H9 (cell line): ENCODE results near the gene NEK6. TPM values are rescaled to one million over a fixed set of nuclear protein-coding genes. Genes with fewer than 3 reads are reported as not detected.

Source experiments
- DNase-seq: peaks from one replicate; pipeline ENCODE4 v3.0.0-alpha.2; 2017
- H2AFZ ChIP-seq: one replicate; pipeline ENCODE4 v1.6.1; 2013; ENCODE audit warnings: mild to moderate bottlenecking, low read length, control low read depth, moderate library complexity
- H2AK5ac ChIP-seq: 2 replicates; pipeline ENCODE4 v1.6.1; 2013; ENCODE audit warnings: low read length, control low read depth, mixed read lengths; ENCODE audit not compliant: insufficient read length
- H2BK120ac ChIP-seq: one replicate; pipeline ENCODE4 v1.6.1; 2013; ENCODE audit warnings: low read depth, mild to moderate bottlenecking, low read length, control low read depth, inconsistent platforms; ENCODE audit not compliant: poor library complexity, severe bottlenecking
- H2BK12ac ChIP-seq: 2 replicates; pipeline ENCODE4 v1.6.1; 2013; ENCODE audit warnings: low read length, control low read depth, mixed read lengths, low read depth; ENCODE audit not compliant: insufficient read length
- H2BK15ac ChIP-seq: 2 replicates; pipeline ENCODE4 v1.6.1; 2013; ENCODE audit warnings: low read depth, low read length, control low read depth
- H2BK20ac ChIP-seq: one replicate; pipeline ENCODE4 v1.6.1; 2013; ENCODE audit warnings: low read depth, mild to moderate bottlenecking, low read length, control low read depth, inconsistent platforms; ENCODE audit not compliant: poor library complexity, severe bottlenecking
- H2BK5ac ChIP-seq: 2 replicates; pipeline ENCODE4 v1.6.1; 2013; ENCODE audit warnings: low read length, control low read depth, mixed read lengths; ENCODE audit not compliant: insufficient read length
- H3K14ac ChIP-seq: 2 replicates; pipeline ENCODE4 v1.6.1; 2013; ENCODE audit warnings: low read length, control low read depth; ENCODE audit not compliant: insufficient read depth
- H3K18ac ChIP-seq: 2 replicates; pipeline ENCODE4 v1.6.1; 2013; ENCODE audit warnings: low read depth, mild to moderate bottlenecking, mixed read lengths, low read length, control low read depth; ENCODE audit not compliant: insufficient read length
- H3K23ac ChIP-seq: 2 replicates; pipeline ENCODE4 v1.6.1; 2013; ENCODE audit warnings: low read length, control low read depth, mixed read lengths, low read depth; ENCODE audit not compliant: insufficient read length
- H3K23me2 ChIP-seq: 2 replicates; pipeline ENCODE4 v1.6.1; 2013; ENCODE audit warnings: low read depth, mild to moderate bottlenecking, mixed read lengths, low read length, control low read depth; ENCODE audit not compliant: insufficient read length, poor library complexity, severe bottlenecking
- H3K27ac ChIP-seq: 2 replicates; pipeline ENCODE4 v1.5.1; 2013; ENCODE audit warnings: low read length, control low read depth, mixed read lengths, low read depth; ENCODE audit not compliant: insufficient read length
- H3K27me3 ChIP-seq: 2 replicates; pipeline ENCODE4 v1.6.1; 2013; ENCODE audit warnings: low read length, control low read depth, inconsistent platforms; ENCODE audit not compliant: insufficient read depth
- H3K4ac ChIP-seq: 2 replicates; pipeline ENCODE4 v1.6.1; 2013; ENCODE audit warnings: low read depth, mild to moderate bottlenecking, control low read depth, inconsistent platforms, low read length, moderate library complexity
- H3K4me1 ChIP-seq: 2 replicates; pipeline ENCODE4 v1.6.1; 2013; ENCODE audit warnings: low read length, control low read depth, inconsistent platforms; ENCODE audit not compliant: insufficient read depth
- H3K4me2 ChIP-seq: 2 replicates; pipeline ENCODE4 v1.6.1; 2013; ENCODE audit warnings: low read length, control low read depth, mixed read lengths; ENCODE audit not compliant: insufficient read length, insufficient read depth
- H3K56ac ChIP-seq: 2 replicates; pipeline ENCODE4 v1.6.1; 2013; ENCODE audit warnings: low read depth, mild to moderate bottlenecking, mixed read lengths, low read length, control low read depth; ENCODE audit not compliant: insufficient read length
- H3K79me1 ChIP-seq: 2 replicates; pipeline ENCODE4 v1.6.1; 2013; ENCODE audit warnings: low read depth, mild to moderate bottlenecking, moderate library complexity, low read length, control low read depth, inconsistent platforms; ENCODE audit not compliant: insufficient read depth, poor library complexity, severe bottlenecking
- H3K79me2 ChIP-seq: 2 replicates; pipeline ENCODE4 v1.6.1; 2013; ENCODE audit warnings: low read length, control low read depth, inconsistent platforms; ENCODE audit not compliant: insufficient read depth
- H3K9ac ChIP-seq: 2 replicates; pipeline ENCODE4 v1.6.1; 2013; ENCODE audit warnings: low read length, control low read depth, mixed read lengths; ENCODE audit not compliant: insufficient read length; ENCODE audit errors: extremely low read depth
- H3K9me3 ChIP-seq: one replicate; pipeline ENCODE4 v1.6.1; 2013; ENCODE audit warnings: low read depth, low read length, inconsistent platforms; ENCODE audit not compliant: control insufficient read depth
- H3T11ph ChIP-seq: one replicate; pipeline ENCODE4 v1.6.1; 2013; ENCODE audit warnings: mild to moderate bottlenecking, low read length, control low read depth, inconsistent platforms
- H4K20me1 ChIP-seq: one replicate; pipeline ENCODE4 v1.6.1; 2013; ENCODE audit not compliant: control insufficient read depth, insufficient read length, insufficient read depth
- H4K5ac ChIP-seq: 2 replicates; pipeline ENCODE4 v1.6.1; 2013; ENCODE audit warnings: low read depth, mild to moderate bottlenecking, mixed read lengths, low read length, control low read depth; ENCODE audit not compliant: insufficient read length
- H4K8ac ChIP-seq: replicated peaks from 2 replicates; pipeline ENCODE4 v1.6.1; 2013; ENCODE audit warnings: low read length, control low read depth, mixed read lengths, low read depth; ENCODE audit not compliant: insufficient read length
- H4K91ac ChIP-seq: 2 replicates; pipeline ENCODE4 v1.6.1; 2013; ENCODE audit warnings: low read depth, mild to moderate bottlenecking, moderate library complexity, mixed read lengths, low read length, control low read depth; ENCODE audit not compliant: insufficient read length
- H3K27ac Mint-ChIP-seq, 3 experiments: 2 replicates in 2 of 3; 3 replicates in 1 of 3; pipeline ENCODE4 v1.8.0; 2020 to 2021; ENCODE audit warnings: mixed read lengths in 3 of 3, mild to moderate bottlenecking in 1 of 3, moderate library complexity in 1 of 3
- H3K27me3 Mint-ChIP-seq: 2 replicates; pipeline ENCODE4 v1.8.0; 2021; ENCODE audit warnings: low read depth, mild to moderate bottlenecking, moderate library complexity, mixed read lengths
- H3K36me3 Mint-ChIP-seq, 3 experiments: 2 replicates in 2 of 3; 3 replicates in 1 of 3; pipeline ENCODE4 v1.8.0; 2020 to 2021; ENCODE audit warnings: low read depth in 3 of 3, mixed read lengths in 3 of 3; ENCODE audit not compliant: insufficient read depth in 1 of 3
- H3K4me1 Mint-ChIP-seq, 2 experiments: 2 replicates each; pipeline ENCODE4 v1.8.0; 2020; ENCODE audit warnings: mixed read lengths in 2 of 2
- H3K4me3 Mint-ChIP-seq, 2 experiments: 2 replicates in 1 of 2; 3 replicates in 1 of 2; pipeline ENCODE4 v1.8.0; 2020 to 2021; ENCODE audit warnings: mild to moderate bottlenecking in 2 of 2, mixed read lengths in 2 of 2, moderate library complexity in 1 of 2
- H3K9me3 Mint-ChIP-seq, 2 experiments: 2 replicates in 1 of 2; 3 replicates in 1 of 2; pipeline ENCODE4 v1.8.0; 2020; ENCODE audit warnings: mild to moderate bottlenecking in 2 of 2, mixed read lengths in 2 of 2, moderate library complexity in 1 of 2
- CTCF ChIP-seq: fragments of 200-600 bp; sonication (generic); conservative IDR thresholded peaks from 3 replicates; pipeline ENCODE4 v1.8.0; 2021; ENCODE audit warnings: antibody characterized with exemption, mild to moderate bottlenecking
- WGBS: extraction: QIAGEN DNeasy Blood & Tissue Kit; methylation state at CpG from one replicate; pipeline ENCODE4 v1.1.7; 2013; ENCODE audit warnings: missing lambda C conversion rate, low lambda C conversion rate, mixed read lengths; ENCODE audit not compliant: insufficient read length; ENCODE audit errors: extremely low coverage; 5-methylcytosine and 5-hydroxymethylcytosine counted together
- total RNA-seq: library from RNA; stranded (reverse); gene quantifications from 2 replicates; pipeline ENCODE4 v1.2.1, GENCODE V29; 2021

Gene NEK6
- total RNA-seq, 1 experiment from 2014 or later, result 14.3 TPM

GRCh38 chr9:124285903-124286291 lies 28.1 kb downstream of the NEK6 start:
- no peak overlapping the region for H3K27ac ChIP-seq

More at GRCh38 chr9:124285903-124286291, 28.1 kb downstream of the NEK6 start:
- Histone ChIP-seq H3K4me1 (no peaks in the 10 kb centered on the region), H3K23ac (no peak overlapping the region), H3K9ac (no peak overlapping the region), H3K56ac (no peak overlapping the region), H3K4ac (no peak overlapping the region), H3K79me1 (no peaks in the 10 kb centered on the region), H2BK20ac (no peak overlapping the region), H2BK5ac (no peak overlapping the region), H3T11ph (no peak overlapping the region), H3K23me2 (peaks cover 2% of the 10 kb centered on the region), H3K4me2 (no peak overlapping the region), H3K18ac (no peak overlapping the region), H2BK120ac (no peak overlapping the region), H2BK12ac (no peak overlapping the region), H2BK15ac (no peak overlapping the region), H3K79me2 (no peaks in the 10 kb centered on the region), H4K8ac (no peak overlapping the region), H3K9me3 (no peaks in the 10 kb centered on the region), H2AK5ac (no peak overlapping the region), H2AFZ (no peak overlapping the region), H4K20me1 (no peaks in the 10 kb centered on the region), H4K5ac (no peak overlapping the region), H3K14ac (no peak overlapping the region), H4K91ac (no peak overlapping the region), H3K27me3 (no peaks in the 10 kb centered on the region)
- no peak for TF ChIP-seq CTCF
- peaks cover 6 to 19% of the 10 kb centered on the region in 2 experiments; a peak in 3 of 4 replicates for H3K4me1 Mint-ChIP-seq
- H3K9me3 Mint-ChIP-seq, result no peaks in the 10 kb centered on the region; a peak in 1 of 5 replicates
- no peak overlapping the region for H3K4me3 Mint-ChIP-seq
- peaks cover 0 to 3% (median 0%) of the 10 kb centered on the region in 3 experiments; a peak in 3 of 7 replicates for H3K36me3 Mint-ChIP-seq
- H3K27ac Mint-ChIP-seq, result peak overlapping the region in 1 of 3 experiments; percentile 62; a peak in 2 of 7 replicates
- no peak for DNase-seq
- no CpG with 5 or more reads among the region's 9 CpGs for WGBS
- H3K27me3 Mint-ChIP-seq, result no peaks in the 10 kb centered on the region; the same call in 1 of the 2 replicates
